BLaER1 (cell line): ENCODE results near the gene DNAJC16.
A peak's percentile ranks its signal among the peaks of the same experiment; 100 is the strongest.
"Not testable (repeated sequence)": the region's sequence is repeated elsewhere in the genome, so short reads cannot be mapped to it uniquely, and the experiment has no call there.

Experiments
- H3K27ac ChIP-seq: shearing (Covaris generic); formaldehyde crosslinking; 2 replicates; pipeline ENCODE4 v1.8.1; 2022
- H3K27me3 ChIP-seq: shearing (Covaris generic); formaldehyde crosslinking; 2 replicates; pipeline ENCODE4 v1.8.1; 2022
- H3K36me3 ChIP-seq: shearing (Covaris generic); formaldehyde crosslinking; 2 replicates; pipeline ENCODE4 v1.8.1; 2022
- H3K4me1 ChIP-seq: shearing (Covaris generic); formaldehyde crosslinking; 2 replicates; pipeline ENCODE4 v1.8.1; 2022
- H3K4me2 ChIP-seq: shearing (Covaris generic); formaldehyde crosslinking; 2 replicates; pipeline ENCODE4 v1.8.1; 2022
- H3K4me3 ChIP-seq: shearing (Covaris generic); formaldehyde crosslinking; 2 replicates; pipeline ENCODE4 v1.8.1; 2022
- H3K9ac ChIP-seq: shearing (Covaris generic); formaldehyde crosslinking; 2 replicates; pipeline ENCODE4 v1.8.1; 2022
- H3K9me3 ChIP-seq: shearing (Covaris generic); formaldehyde crosslinking; 2 replicates; pipeline ENCODE4 v1.8.1; 2022
- H4K20me1 ChIP-seq: shearing (Covaris generic); formaldehyde crosslinking; 2 replicates; pipeline ENCODE4 v1.8.1; 2022
- Cebpa-rat ChIP-seq: shearing (Covaris generic); IDR thresholded peaks from 2 replicates; pipeline ENCODE4 v1.8.1; 2022

Gene DNAJC16

GRCh38 chr1:15579683-15580047 lies 53.0 kb downstream of the DNAJC16 start:
- Histone ChIP-seq H3K9ac (no peak overlapping the region), H3K27ac (no peak overlapping the region), H3K27me3 (peaks cover 9% of the 10 kb centered on the region), H3K4me1 (peaks cover 27% of the 10 kb centered on the region), H3K4me3 (no peak overlapping the region), H3K9me3 (no peaks in the 10 kb centered on the region), H3K36me3 (no peaks in the 10 kb centered on the region), H4K20me1 (no peaks in the 10 kb centered on the region), H3K4me2 (peak overlapping the region; percentile 7; the same call in 1 of the 2 replicates)
- TF ChIP-seq Cebpa-rat = no peak

DNA sequence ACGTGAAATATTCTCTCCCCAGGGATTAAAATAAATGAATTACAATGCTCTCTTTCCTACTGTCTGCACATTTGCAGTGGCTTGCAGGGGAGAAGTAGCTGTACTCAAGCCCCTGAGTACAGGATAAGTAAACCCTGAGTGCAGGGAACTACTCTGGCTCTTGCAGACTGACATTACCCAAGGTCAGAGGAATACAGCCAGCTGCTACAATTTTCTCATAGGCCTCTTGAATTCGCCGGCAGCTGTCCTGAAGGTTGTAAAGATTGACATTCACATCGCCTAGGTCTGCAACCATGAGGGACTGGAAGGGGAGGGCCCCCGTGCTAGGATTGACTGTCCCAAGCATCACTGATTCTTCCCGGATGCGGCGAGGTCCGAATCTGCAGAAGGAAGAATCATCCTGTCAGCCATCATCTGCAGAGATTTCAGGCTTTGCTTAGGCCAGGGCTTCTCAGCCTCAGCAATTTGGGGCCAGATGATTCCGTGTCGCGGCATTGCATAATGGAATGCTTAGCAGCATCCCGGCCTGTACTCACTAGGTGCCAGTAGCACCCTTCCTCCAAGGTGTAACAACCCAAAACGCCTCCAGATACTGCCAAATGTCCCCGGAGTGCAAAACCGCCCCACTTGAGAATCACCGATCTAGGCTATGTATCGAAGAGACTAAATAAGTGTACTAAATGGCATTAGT lies 56.5 kb downstream of the DNAJC16 start:
- no peak overlapping the region for H3K27ac ChIP-seq
- H3K36me3 ChIP-seq = peaks cover 3% of the 10 kb centered on the region; the same call in 1 of the 2 replicates
- H3K4me2 ChIP-seq = no peak overlapping the region
- no peak overlapping the region for H3K4me3 ChIP-seq
- H3K9me3 ChIP-seq = 0 out of 2 replicates have a peak, but pooled peaks cover 2% of the 10 kb centered on the region
- H3K27me3 ChIP-seq = peaks cover 18% of the 10 kb centered on the region
- H4K20me1 ChIP-seq = no peaks in the 10 kb centered on the region
- peaks cover 23% of the 10 kb centered on the region for H3K4me1 ChIP-seq
- H3K9ac ChIP-seq = no peak overlapping the region
- no peak for TF ChIP-seq Cebpa-rat

GRCh38 chr1:15584489-15585363 lies 58.1 kb downstream of the DNAJC16 start, which contains the start of gene AGMAT:
Gene AGMAT (minus strand): TSS chr1:15585051. CDS start chr1:15584967, 84 bp downstream.
- Histone ChIP-seq H3K9ac (peak within 1 kb of the TSS; percentile 75), H3K4me1 (peaks cover 13% of the 10 kb centered on the region), H3K27me3 (peaks cover 18% of the 10 kb centered on the region), H4K20me1 (no peaks in the 10 kb centered on the region), H3K9me3 (0 out of 2 replicates have a peak, but pooled peaks cover 4% of the 10 kb centered on the region), H3K27ac (peak within 1 kb of the TSS; percentile 81), H3K4me3 (peak within 1 kb of the TSS; percentile 69), H3K4me2 (peak within 1 kb of the TSS; percentile 85), H3K36me3 (peaks cover 6% of the 10 kb centered on the region; the same call in 1 of the 2 replicates)
- no peak for TF ChIP-seq Cebpa-rat

DNA sequence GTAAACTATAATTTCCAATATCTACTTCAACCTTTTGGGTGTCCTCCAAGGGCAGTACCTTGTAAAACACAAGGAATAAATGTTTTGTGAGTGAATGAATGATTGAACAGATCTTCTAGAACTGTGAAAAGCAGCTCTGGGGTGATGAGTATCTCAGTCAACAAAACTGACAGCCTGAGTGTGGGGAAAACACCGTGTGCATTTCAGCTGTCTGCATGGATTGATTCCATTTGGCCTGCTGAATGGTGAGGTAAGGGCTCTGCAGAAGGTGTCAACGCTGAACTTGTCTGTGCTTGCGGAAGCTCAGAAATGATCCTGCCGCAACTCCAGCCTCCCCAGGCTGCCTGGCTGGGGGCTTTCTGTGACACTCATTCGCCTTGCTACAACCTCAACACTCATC lies 65.6 kb downstream of the DNAJC16 start:
- no peak for TF ChIP-seq Cebpa-rat
- no peaks in the 10 kb centered on the region for H3K27me3 ChIP-seq

DNA sequence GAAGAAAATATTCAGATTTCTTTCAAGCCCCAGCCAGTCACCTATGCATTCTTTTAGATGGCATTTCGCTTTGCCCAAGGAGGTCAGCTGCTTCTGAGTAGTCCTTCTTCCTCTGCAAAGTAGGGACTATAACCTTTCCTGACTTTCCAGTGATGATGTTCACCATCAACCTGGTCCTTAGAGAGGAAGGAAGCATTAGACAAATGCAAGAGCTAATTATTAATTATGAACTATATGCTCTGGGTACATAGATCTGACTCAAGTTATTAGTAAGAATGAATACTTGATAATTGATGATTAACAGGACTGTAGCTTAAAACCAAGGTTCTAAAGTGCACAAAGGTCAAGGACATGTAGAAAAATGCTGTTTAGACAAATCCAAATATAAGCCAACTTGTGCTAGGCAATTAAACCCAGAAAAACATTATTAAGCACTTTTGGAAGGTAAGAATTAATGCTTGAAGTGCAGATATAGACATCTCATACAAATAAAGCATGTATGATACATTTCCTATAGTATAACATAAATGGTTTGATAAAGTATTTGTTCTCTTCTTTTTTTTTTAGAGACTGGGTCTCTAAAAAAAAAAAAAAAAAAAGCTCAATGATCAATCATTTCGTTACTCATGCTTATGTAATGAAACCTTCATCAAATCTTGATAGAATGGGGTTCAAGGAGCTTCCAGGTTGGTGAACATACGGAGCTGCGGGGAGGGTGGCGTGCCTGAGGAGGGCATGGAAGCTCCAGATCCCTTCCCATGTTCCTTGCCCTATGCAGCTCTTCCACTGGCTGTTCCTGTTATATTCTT lies 69.4 kb downstream of the DNAJC16 start:
- Histone ChIP-seq H3K9me3 (no peaks in the 10 kb centered on the region), H3K9ac (no peak overlapping the region), H3K27ac (no peak overlapping the region), H3K36me3 (no peaks in the 10 kb centered on the region), H3K4me2 (no peak overlapping the region), H4K20me1 (no peaks in the 10 kb centered on the region), H3K4me1 (no peaks in the 10 kb centered on the region), H3K4me3 (no peak overlapping the region), H3K27me3 (no peaks in the 10 kb centered on the region)
- TF ChIP-seq Cebpa-rat = no peak

More for the DNA sequence above, 65.6 kb downstream of the DNAJC16 start:
- no peak overlapping the region for H3K4me3 ChIP-seq
- H3K36me3 ChIP-seq = peaks cover 6% of the 10 kb centered on the region; the same call in 1 of the 2 replicates
- no peaks in the 10 kb centered on the region for H3K4me1 ChIP-seq
- no peak overlapping the region for H3K4me2 ChIP-seq
- H3K9ac ChIP-seq = no peak overlapping the region
- no peak overlapping the region for H3K27ac ChIP-seq
- 0 out of 2 replicates have a peak, but pooled peaks cover 4% of the 10 kb centered on the region for H3K9me3 ChIP-seq
- H4K20me1 ChIP-seq = no peaks in the 10 kb centered on the region

GRCh38 chr1:15598436-15598835 lies 71.8 kb downstream of the DNAJC16 start:
- no peak for TF ChIP-seq Cebpa-rat
- Histone ChIP-seq H3K9ac (no peak overlapping the region), H3K27me3 (peaks cover 5% of the 10 kb centered on the region), H3K4me3 (no peak overlapping the region), H3K9me3 (no peaks in the 10 kb centered on the region), H3K27ac (no peak overlapping the region), H3K4me2 (no peak overlapping the region), H4K20me1 (no peaks in the 10 kb centered on the region), H3K4me1 (peaks cover 10% of the 10 kb centered on the region), H3K36me3 (no peaks in the 10 kb centered on the region)

- peak overlapping the region; percentile 49 for H3K9ac ChIP-seq
- no peaks in the 10 kb centered on the region for H4K20me1 ChIP-seq
- H3K4me3 ChIP-seq = peak overlapping the region; percentile 69
- TF ChIP-seq Cebpa-rat = no peak
- H3K27me3 ChIP-seq = peaks cover 9% of the 10 kb centered on the region
- H3K4me1 ChIP-seq = peaks cover 19% of the 10 kb centered on the region
- H3K27ac ChIP-seq = no peak overlapping the region
- H3K9me3 ChIP-seq = no peaks in the 10 kb centered on the region
- H3K36me3 ChIP-seq = no peaks in the 10 kb centered on the region
- peak overlapping the region; percentile 79 for H3K4me2 ChIP-seq
Measured at GRCh38 chr1:15603050-15603965, 76.7 kb downstream of the DNAJC16 start.

- not testable (repeated sequence) for H3K36me3 ChIP-seq, H3K9ac ChIP-seq, H3K27ac ChIP-seq, H3K27me3 ChIP-seq, H4K20me1 ChIP-seq, H3K9me3 ChIP-seq
- Histone ChIP-seq H3K4me1 (peaks cover 19% of the 10 kb centered on the region), H3K4me2 (peak overlapping the region; percentile 79), H3K4me3 (peak overlapping the region; percentile 69)
Measured at GRCh38 chr1:15603966-15604282, 77.3 kb downstream of the DNAJC16 start.

DNA sequence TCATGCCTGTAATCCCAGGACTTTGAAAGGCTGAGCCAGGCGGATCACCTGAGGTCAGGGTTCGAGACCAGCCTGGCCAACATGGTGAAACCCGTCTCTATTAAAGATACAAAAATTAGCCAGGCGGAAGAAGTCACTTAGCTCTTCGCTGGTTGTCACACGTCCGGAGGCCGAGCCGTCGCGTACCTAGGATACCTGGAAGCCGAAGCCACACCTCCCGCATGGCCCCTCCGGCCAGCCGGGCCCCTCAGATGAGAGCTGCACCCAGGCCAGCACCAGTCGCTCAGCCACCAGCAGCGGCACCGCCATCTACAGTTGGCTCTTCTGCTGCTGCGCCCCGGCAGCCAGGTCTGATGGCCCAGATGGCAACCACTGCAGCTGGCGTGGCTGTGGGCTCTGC lies 77.8 kb downstream of the DNAJC16 start:
- H3K4me3 ChIP-seq = not testable (repeated sequence)

More for the DNA sequence above, 77.8 kb downstream of the DNAJC16 start:
- peaks cover 19% of the 10 kb centered on the region for H3K4me1 ChIP-seq
- not testable (repeated sequence) for H3K36me3 ChIP-seq, H3K27me3 ChIP-seq, H3K27ac ChIP-seq, H3K9ac ChIP-seq, H3K4me2 ChIP-seq, H4K20me1 ChIP-seq, H3K9me3 ChIP-seq
